Activated T-helper 9 cell treated with anti-CD3 and anti-CD28 coated beads, Interleukin-2, amount 50 U/mL, for 16 hours (primary cell): ENCODE measurements around the gene PLK5.

Experiments
- DNase-seq: peaks from one replicate; pipeline ENCODE4 v3.0.0-alpha.2; 2020; ENCODE audit warnings: low read depth

PLK5 gene

GRCh38 chr19:1577090-1577928 is 53.4 kb downstream of the PLK5 start:
- DNase-seq: no peak

GRCh38 chr19:1577929-1578618 is 54.2 kb downstream of the PLK5 start:
- no peak for DNase-seq

- DNase-seq: no peak
These were observed 55.3 kb downstream of the PLK5 start for GRCh38 chr19:1579222-1579621.

GRCh38 chr19:1580382-1580781 is 56.5 kb downstream of the PLK5 start:
- no peak for DNase-seq

GRCh38 chr19:1580957-1581356 is 57.1 kb downstream of the PLK5 start:
- no peak for DNase-seq

GRCh38 chr19:1582201-1582600 is 58.3 kb downstream of the PLK5 start:
- no peak for DNase-seq

GRCh38 chr19:1584500-1585242 is 60.8 kb downstream of the PLK5 start:
- DNase-seq: no peak

- DNase-seq: no peak
These were observed 61.3 kb downstream of the PLK5 start for GRCh38 chr19:1585243-1585580.
